ENCODE data around the gene PPT2.
A peak's percentile ranks its signal among the peaks of the same experiment; 100 is the strongest.

PPT2 gene

GRCh38 chr6:32149932-32150870 lies 3.7 kb upstream of the PPT2 start:
- ATAC-seq (replicated peaks; ENCODE audit: extremely low read depth, poor library complexity, severe bottlenecking) (no peak), DNase-seq (ENCODE audit: low spot score in 2 of 2) (no peak)
- peaks cover 62% of the 10 kb centered on the region for H3K4me1 Mint-ChIP-seq
- peaks cover 58% of the 10 kb centered on the region for H3K27me3 Mint-ChIP-seq
- H3K36me3 Mint-ChIP-seq (ENCODE audit: insufficient read depth) = peaks cover 12% of the 10 kb centered on the region
- no peaks in the 10 kb centered on the region for H3K9me3 Mint-ChIP-seq
- H3K27ac Mint-ChIP-seq (ENCODE audit: low read depth) = no peak overlapping the region
- H3K4me3 Mint-ChIP-seq = no peak overlapping the region

- ATAC-seq (replicated peaks; ENCODE audit: extremely low read depth, poor library complexity, severe bottlenecking) (no peak), DNase-seq (ENCODE audit: low spot score in 2 of 2) (no peak)
- Mint-ChIP-seq H3K27ac (ENCODE audit: low read depth) (no peak overlapping the region), H3K4me3 (peak overlapping the region; percentile 5), H3K27me3 (peaks cover 50% of the 10 kb centered on the region), H3K36me3 (ENCODE audit: insufficient read depth) (peaks cover 12% of the 10 kb centered on the region), H3K9me3 (no peaks in the 10 kb centered on the region), H3K4me1 (peaks cover 68% of the 10 kb centered on the region)
These were observed 2.6 kb upstream of the PPT2 start for GRCh38 chr6:32151181-32151862.

DNA sequence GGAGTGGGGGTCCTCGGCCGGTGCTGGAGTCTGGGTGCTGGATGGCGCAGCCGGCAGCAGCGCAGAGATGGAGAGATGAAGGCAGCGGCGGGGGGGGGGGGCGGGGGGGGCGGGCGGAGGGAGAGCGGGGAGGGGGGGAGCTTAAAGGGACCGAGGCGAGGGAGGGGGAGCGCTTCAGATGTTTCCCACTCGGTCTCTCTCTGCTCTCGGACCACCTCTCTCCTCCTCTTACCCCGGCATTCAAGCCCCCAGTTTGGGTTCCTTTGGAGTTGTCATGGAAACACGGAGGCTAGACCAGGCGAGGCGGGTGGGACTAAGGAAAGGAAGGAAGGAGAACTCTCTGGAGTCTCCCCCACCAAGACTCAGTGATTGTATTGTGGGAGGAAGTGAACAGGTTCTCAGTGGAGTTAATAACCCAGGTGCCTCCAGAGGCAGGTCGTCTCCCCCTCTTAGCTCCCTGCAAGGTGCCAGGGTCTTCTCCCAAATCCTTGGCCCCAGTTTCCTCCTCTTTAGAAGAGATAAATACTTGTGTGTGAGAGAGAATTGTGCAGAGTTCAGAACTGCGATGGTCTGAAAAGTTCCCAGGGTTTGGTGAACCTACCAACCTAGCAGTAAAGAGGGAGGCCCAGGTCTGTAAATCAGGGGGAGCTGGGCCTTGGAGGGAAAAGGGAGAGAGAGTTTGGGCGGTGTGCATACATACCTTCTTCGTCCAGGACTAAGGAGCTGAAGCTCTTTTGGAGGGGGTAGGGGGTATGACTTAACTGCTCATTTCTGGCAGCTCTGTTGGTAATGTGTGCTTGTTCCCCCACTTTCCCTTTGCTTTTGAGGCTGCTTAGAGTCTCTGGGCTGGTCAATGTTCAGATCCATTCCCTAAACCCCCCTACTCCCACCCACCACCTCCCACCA lies 1.8 kb upstream of the PPT2 start, which contains the start of gene PRRT1:
Gene PRRT1 (minus strand): TSS at position 77 of the 906 bp plus-strand sequence. CDS start 112 bp downstream, outside the sequence.
- Mint-ChIP-seq H3K36me3 (ENCODE audit: insufficient read depth) (peaks cover 12% of the 10 kb centered on the region), H3K4me3 (peak within 1 kb of the TSS; percentile 87), H3K27me3 (peaks cover 42% of the 10 kb centered on the region), H3K9me3 (no peaks in the 10 kb centered on the region), H3K27ac (ENCODE audit: low read depth) (peak within 1 kb of the TSS; percentile 83), H3K4me1 (peaks cover 68% of the 10 kb centered on the region)
- DNase-seq (ENCODE audit: low spot score in 2 of 2) (no peak), ATAC-seq (replicated peaks; ENCODE audit: extremely low read depth, poor library complexity, severe bottlenecking) (no peak)

- no peak for DNase-seq (ENCODE audit: low spot score in 2 of 2)
These were observed 975 bp upstream of the PPT2 start for GRCh38 chr6:32152769-32153563.

DNA sequence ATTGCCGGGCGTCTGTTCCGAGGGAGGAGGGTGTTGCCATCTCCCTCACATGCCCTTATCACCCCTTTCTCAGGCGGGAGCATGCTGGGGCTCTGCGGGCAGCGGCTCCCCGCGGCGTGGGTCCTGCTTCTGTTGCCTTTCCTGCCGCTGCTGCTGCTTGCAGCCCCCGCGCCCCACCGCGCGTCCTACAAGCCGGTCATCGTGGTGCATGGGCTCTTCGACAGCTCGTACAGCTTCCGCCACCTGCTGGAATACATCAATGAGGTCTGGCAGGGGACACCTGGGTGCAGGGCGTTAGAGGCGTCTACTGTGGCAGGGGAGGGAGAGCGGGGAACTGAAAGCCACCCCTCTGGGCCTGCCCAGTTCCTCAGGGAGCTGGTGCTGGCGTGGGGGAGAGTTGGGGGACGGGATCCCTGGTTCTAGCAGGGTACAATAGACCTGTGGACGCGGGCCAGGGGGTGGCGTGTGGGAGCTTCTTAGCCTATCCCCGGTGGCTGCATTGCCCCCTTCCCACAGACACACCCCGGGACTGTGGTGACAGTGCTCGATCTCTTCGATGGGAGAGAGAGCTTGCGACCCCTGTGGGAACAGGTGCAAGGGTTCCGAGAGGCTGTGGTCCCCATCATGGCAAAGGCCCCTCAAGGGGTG lies 697 bp downstream of the PPT2 start:
- Mint-ChIP-seq H3K36me3 (ENCODE audit: insufficient read depth) (peaks cover 12% of the 10 kb centered on the region), H3K27ac (ENCODE audit: low read depth) (peak overlapping the region; percentile 83), H3K4me3 (peak overlapping the region; percentile 87), H3K9me3 (no peaks in the 10 kb centered on the region), H3K27me3 (peaks cover 19% of the 10 kb centered on the region), H3K4me1 (peaks cover 52% of the 10 kb centered on the region)
- DNase-seq (ENCODE audit: low spot score in 2 of 2) (peak; percentile 49 to 51), ATAC-seq (replicated peaks; ENCODE audit: extremely low read depth, poor library complexity, severe bottlenecking) (peak; percentile 70)

More at GRCh38 chr6:32152769-32153563, 975 bp upstream of the PPT2 start:
- Mint-ChIP-seq H3K4me3 (peak overlapping the region; percentile 87), H3K9me3 (no peaks in the 10 kb centered on the region), H3K36me3 (ENCODE audit: insufficient read depth) (peaks cover 14% of the 10 kb centered on the region), H3K4me1 (peaks cover 60% of the 10 kb centered on the region), H3K27me3 (peaks cover 36% of the 10 kb centered on the region), H3K27ac (ENCODE audit: low read depth) (peak overlapping the region; percentile 83)
- ATAC-seq (replicated peaks; ENCODE audit: extremely low read depth, poor library complexity, severe bottlenecking) = no peak

DNA sequence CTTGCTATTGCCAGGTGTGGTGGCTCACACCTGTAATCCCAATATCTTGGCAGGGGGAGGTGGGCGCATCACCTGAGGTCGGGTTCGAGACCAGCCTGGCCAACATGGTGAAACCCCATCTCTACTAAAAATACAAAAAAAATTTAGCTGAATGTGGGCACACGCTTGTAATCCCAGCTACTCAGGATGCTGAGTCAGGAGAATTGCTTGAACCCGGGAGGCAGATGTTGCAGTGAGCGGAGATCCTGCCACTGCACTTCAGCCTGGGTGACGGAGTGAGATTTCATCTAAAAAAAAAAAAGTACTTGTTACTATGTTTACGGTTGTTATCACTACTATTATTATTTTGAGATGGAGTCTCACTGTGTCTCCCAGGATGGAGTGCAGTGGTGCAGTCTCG lies 3.0 kb downstream of the PPT2 start:
- Mint-ChIP-seq H3K36me3 (ENCODE audit: insufficient read depth) (peaks cover 12% of the 10 kb centered on the region), H3K27ac (ENCODE audit: low read depth) (no peak overlapping the region), H3K9me3 (no peaks in the 10 kb centered on the region), H3K27me3 (no peaks in the 10 kb centered on the region), H3K4me3 (no peak overlapping the region), H3K4me1 (peaks cover 41% of the 10 kb centered on the region)
- DNase-seq (ENCODE audit: low spot score in 2 of 2) = no peak
- ATAC-seq (replicated peaks; ENCODE audit: extremely low read depth, poor library complexity, severe bottlenecking) = no peak

DNA sequence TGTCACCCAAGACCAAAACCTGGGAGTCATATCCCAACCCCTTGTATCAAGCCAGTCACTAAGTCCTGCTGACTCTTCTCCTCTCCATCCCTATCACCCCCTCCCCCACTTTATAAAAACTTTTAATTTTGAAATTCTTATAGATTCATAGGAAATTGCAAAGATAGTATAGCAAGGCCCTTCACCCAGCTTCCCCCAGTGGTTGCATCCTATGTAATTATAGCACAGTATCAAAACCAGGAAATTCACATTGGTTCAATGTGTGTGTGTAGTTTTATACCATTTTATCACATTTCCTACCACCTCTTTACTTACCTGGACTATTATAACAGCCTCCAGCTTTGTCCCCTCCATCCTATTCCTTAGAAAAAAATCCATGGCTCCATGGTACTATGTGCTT lies 4.1 kb downstream of the PPT2 start:
- DNase-seq (ENCODE audit: low spot score in 2 of 2) (no peak), ATAC-seq (replicated peaks; ENCODE audit: extremely low read depth, poor library complexity, severe bottlenecking) (no peak)
- no peak overlapping the region for H3K4me3 Mint-ChIP-seq
- H3K27ac Mint-ChIP-seq (ENCODE audit: low read depth) = no peak overlapping the region
- H3K4me1 Mint-ChIP-seq = peaks cover 32% of the 10 kb centered on the region
- H3K36me3 Mint-ChIP-seq (ENCODE audit: insufficient read depth) = peaks cover 12% of the 10 kb centered on the region
- no peaks in the 10 kb centered on the region for H3K9me3 Mint-ChIP-seq
- no peaks in the 10 kb centered on the region for H3K27me3 Mint-ChIP-seq

GRCh38 chr6:32163559-32164258 lies 9.8 kb downstream of the PPT2 start:
- DNase-seq (ENCODE audit: low spot score in 2 of 2) = no peak
- H3K9me3 Mint-ChIP-seq = no peaks in the 10 kb centered on the region
- H3K4me3 Mint-ChIP-seq = no peak overlapping the region
- H3K27me3 Mint-ChIP-seq = no peaks in the 10 kb centered on the region
- peaks cover 5% of the 10 kb centered on the region for H3K36me3 Mint-ChIP-seq (ENCODE audit: insufficient read depth)
- no peak overlapping the region for H3K27ac Mint-ChIP-seq (ENCODE audit: low read depth)
- no peak for ATAC-seq (replicated peaks; ENCODE audit: extremely low read depth, poor library complexity, severe bottlenecking)
- H3K4me1 Mint-ChIP-seq = peaks cover 4% of the 10 kb centered on the region

DNA sequence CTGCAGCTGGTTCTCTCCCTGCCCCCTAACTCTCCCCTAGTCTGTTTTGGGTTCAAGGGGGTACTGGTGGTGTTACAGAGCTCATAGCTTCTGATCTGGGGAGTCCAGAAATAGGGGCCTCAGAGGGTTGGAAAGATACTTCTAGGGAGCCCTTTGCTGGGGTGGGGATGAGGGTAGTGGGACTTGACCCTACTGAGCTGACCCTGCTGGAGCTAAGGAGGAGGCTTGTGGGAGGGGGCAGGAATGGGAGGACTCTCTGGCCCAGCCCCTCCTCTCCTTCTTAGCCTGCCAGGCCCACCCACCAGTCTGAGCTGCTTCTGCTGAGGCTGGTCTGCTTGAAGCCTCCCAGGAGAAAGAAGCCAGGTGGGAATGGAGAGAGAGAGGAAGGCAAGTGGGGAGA lies 10.4 kb downstream of the PPT2 start, which contains the start of gene EGFL8:
Gene EGFL8 (plus strand): TSS at position 301 of the 400 bp plus-strand sequence. CDS start 1,571 bp downstream, outside the sequence.
- H3K27me3 Mint-ChIP-seq = no peaks in the 10 kb centered on the region
- peaks cover 8% of the 10 kb centered on the region for H3K36me3 Mint-ChIP-seq (ENCODE audit: insufficient read depth)

GRCh38 chr6:32166411-32167061 lies 12.6 kb downstream of the PPT2 start:
- DNase-seq (ENCODE audit: low spot score in 2 of 2) (no peak), ATAC-seq (replicated peaks; ENCODE audit: extremely low read depth, poor library complexity, severe bottlenecking) (no peak)
- Mint-ChIP-seq H3K27ac (ENCODE audit: low read depth) (peak overlapping the region; percentile 51), H3K27me3 (no peaks in the 10 kb centered on the region), H3K9me3 (no peaks in the 10 kb centered on the region), H3K4me1 (peaks cover 14% of the 10 kb centered on the region), H3K4me3 (no peak overlapping the region), H3K36me3 (ENCODE audit: insufficient read depth) (peaks cover 15% of the 10 kb centered on the region)

More for the DNA sequence above, 10.4 kb downstream of the PPT2 start, which contains the start of gene EGFL8:
- Mint-ChIP-seq H3K4me3 (no peak within 1 kb of the TSS), H3K27ac (ENCODE audit: low read depth) (peak within 1 kb of the TSS; percentile 51), H3K9me3 (no peaks in the 10 kb centered on the region), H3K4me1 (peaks cover 6% of the 10 kb centered on the region)
- DNase-seq (ENCODE audit: low spot score in 2 of 2) (no peak), ATAC-seq (replicated peaks; ENCODE audit: extremely low read depth, poor library complexity, severe bottlenecking) (no peak)
